ENCODE data around the gene SPTBN1.
A peak's percentile ranks its signal among the peaks of the same experiment; 100 is the strongest.

SPTBN1 gene

DNA sequence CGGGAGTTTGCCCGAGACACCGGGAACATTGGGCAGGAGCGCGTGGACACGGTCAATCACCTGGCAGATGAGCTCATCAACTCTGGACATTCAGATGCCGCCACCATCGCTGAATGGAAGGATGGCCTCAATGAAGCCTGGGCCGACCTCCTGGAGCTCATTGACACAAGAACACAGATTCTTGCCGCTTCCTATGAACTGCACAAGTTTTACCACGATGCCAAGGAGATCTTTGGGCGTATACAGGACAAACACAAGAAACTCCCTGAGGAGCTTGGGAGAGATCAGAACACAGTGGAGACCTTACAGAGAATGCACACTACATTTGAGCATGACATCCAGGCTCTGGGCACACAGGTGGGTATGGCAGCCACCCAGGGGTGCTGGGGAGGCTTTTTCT is 193.5 kb downstream of the SPTBN1 start:
- Mint-ChIP-seq H3K27ac (peak overlapping the region; percentile 10), H3K9me3 (no peaks in the 10 kb centered on the region), H3K4me1 (no peaks in the 10 kb centered on the region), H3K36me3 (peaks cover 49 to 60% of the 10 kb centered on the region in 2 donors), H3K4me3 (no peak overlapping the region), H3K27me3 (no peaks in the 10 kb centered on the region)
- DNase-seq (no peak), ATAC-seq (replicated peaks) (no peak)

DNA sequence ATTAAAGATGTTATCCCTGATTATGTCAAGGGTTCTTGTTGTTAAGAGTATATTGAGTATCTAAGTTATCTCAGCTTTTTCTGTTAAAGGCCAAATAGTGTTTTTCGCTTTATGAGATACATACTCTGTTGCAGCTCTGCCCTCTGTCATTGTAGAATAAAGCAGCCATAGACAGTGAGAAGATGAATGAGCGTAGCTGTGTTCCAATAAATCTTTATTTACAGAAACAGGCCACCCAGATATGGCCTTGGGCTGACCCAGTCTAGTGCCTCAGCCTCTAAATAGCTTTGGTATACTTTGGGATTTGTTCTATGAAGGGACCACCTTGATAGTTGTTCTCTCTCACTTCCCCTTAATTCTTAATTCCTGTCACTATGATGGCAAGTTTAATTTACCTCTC is 194.5 kb downstream of the SPTBN1 start:
- no peak overlapping the region for H3K27ac Mint-ChIP-seq
- no peak for ATAC-seq (replicated peaks)
- no peaks in the 10 kb centered on the region for H3K4me1 Mint-ChIP-seq
- H3K36me3 Mint-ChIP-seq = peaks cover 50 to 60% of the 10 kb centered on the region in 2 donors
- no peak for DNase-seq
- H3K27me3 Mint-ChIP-seq = no peaks in the 10 kb centered on the region
- H3K4me3 Mint-ChIP-seq = no peak overlapping the region
- no peaks in the 10 kb centered on the region for H3K9me3 Mint-ChIP-seq

DNA sequence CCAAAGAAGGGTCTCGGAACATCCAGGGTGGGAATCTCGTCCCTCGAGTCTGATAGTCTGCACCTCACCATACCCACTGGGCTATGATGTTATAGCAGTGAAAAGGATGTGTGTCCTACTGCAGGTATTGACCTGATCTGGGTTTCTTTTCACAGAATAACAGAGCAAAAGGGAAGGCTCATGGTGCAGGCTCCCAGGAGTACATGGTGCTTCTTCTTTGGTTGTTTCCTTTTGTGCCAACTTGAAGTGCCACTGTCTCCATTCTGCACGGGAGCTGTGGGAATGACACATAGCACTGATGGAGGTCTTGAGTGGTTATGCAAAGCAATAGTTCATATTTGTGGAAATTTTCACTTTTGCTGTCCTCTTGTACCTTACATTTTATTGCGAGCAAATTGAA is 195.2 kb downstream of the SPTBN1 start:
- H3K9me3 Mint-ChIP-seq = no peaks in the 10 kb centered on the region
- no peak overlapping the region for H3K4me3 Mint-ChIP-seq
- no peak overlapping the region for H3K27ac Mint-ChIP-seq
- H3K4me1 Mint-ChIP-seq = no peaks in the 10 kb centered on the region
- no peaks in the 10 kb centered on the region for H3K27me3 Mint-ChIP-seq
- no peak for DNase-seq
- ATAC-seq (replicated peaks) = no peak
- H3K36me3 Mint-ChIP-seq = peaks cover 50 to 64% of the 10 kb centered on the region in 2 donors

DNA sequence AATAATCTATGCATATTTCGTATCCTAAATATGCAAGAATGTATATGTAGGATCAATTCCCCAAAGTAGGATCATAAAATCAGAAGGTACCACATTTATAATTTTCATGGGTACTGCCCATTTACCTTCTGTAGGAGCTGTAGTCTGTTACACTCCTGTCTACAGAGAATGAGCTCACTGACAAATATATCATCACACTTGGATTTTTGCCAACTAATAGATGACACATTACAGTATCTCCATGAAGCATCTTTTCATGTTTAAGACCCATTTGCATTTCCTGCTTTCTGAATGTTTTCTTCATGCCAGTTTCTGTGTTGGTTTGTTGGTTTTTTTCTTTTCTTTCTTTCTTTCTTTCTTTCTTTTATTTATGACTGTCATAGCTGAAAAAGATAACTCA is 196.4 kb downstream of the SPTBN1 start:
- ATAC-seq (replicated peaks) (no peak), DNase-seq (no peak)
- Mint-ChIP-seq H3K4me1 (peaks cover under 1% of the 10 kb centered on the region in 2 donors), H3K9me3 (no peaks in the 10 kb centered on the region), H3K4me3 (no peak overlapping the region), H3K36me3 (peaks cover 40 to 63% of the 10 kb centered on the region in 2 donors), H3K27ac (no peak overlapping the region), H3K27me3 (no peaks in the 10 kb centered on the region)

DNA sequence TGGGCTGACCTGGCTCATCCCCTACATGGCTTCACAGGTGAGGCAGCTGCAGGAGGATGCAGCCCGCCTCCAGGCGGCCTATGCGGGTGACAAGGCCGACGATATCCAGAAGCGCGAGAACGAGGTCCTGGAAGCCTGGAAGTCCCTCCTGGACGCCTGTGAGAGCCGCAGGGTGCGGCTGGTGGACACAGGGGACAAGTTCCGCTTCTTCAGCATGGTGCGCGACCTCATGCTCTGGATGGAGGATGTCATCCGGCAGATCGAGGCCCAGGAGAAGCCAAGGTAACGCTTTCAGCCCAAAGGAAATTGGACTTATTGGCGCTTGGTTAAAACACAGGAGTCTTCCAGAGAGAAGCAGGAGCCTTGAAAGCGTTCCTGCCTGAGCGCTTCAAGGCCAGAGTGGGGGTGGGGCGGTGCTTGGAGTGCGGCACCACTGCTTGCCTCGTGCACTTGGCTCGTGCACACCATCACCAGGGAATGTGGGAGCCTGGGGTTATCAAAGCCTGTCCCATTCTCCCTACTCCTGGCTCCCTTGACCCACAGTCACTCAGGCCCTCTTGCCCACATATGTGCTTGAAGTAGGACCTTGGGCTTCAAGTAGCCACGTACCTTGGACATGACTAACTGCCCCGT is 197.6 kb downstream of the SPTBN1 start:
- ATAC-seq (replicated peaks) (no peak), DNase-seq (no peak)
- peaks cover 2 to 4% of the 10 kb centered on the region in 2 donors for H3K4me1 Mint-ChIP-seq
- H3K9me3 Mint-ChIP-seq = no peaks in the 10 kb centered on the region
- no peak overlapping the region for H3K27ac Mint-ChIP-seq
- no peaks in the 10 kb centered on the region for H3K27me3 Mint-ChIP-seq
- H3K4me3 Mint-ChIP-seq = no peak overlapping the region
- peaks cover 40 to 65% of the 10 kb centered on the region in 2 donors for H3K36me3 Mint-ChIP-seq

DNA sequence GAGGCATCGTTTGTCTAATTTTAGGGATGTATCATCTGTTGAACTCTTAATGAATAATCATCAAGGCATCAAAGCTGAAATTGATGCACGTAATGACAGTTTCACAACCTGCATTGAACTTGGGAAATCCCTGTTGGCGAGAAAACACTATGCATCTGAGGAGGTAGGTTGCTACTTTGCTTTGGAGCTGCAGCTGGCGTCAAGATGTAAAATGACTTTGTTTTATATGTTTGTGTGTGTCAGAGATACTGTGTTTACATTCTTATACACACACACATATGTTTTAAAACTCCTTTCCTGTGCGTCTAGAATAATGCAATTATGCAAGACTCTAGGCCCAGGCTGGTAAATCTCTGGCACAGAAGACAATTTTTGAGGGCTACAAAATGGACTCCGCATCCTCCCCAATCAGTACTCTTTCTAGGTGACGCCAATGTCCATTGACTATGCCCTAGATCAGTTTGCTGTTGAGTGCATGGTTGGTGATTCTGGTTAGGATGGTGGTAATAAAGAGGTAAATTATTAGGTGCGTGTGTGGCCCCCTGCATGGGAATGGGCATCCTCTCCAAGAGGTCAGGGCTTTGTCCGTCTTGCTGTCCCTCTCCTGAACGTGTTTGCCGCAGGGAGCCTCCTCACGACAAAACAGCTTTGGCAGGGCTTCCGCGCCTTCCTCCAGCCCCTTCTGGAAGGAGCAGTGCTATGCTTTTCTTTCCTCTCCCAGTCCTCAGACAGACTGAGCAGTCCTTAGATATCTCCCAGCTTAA is 199.1 kb downstream of the SPTBN1 start:
- Mint-ChIP-seq H3K27ac (no peak overlapping the region), H3K4me1 (peaks cover 2 to 4% of the 10 kb centered on the region in 2 donors), H3K36me3 (peaks cover 35 to 63% of the 10 kb centered on the region in 2 donors), H3K9me3 (no peaks in the 10 kb centered on the region), H3K27me3 (no peaks in the 10 kb centered on the region), H3K4me3 (no peak overlapping the region)
- no peak for ATAC-seq (replicated peaks)
- DNase-seq = no peak

DNA sequence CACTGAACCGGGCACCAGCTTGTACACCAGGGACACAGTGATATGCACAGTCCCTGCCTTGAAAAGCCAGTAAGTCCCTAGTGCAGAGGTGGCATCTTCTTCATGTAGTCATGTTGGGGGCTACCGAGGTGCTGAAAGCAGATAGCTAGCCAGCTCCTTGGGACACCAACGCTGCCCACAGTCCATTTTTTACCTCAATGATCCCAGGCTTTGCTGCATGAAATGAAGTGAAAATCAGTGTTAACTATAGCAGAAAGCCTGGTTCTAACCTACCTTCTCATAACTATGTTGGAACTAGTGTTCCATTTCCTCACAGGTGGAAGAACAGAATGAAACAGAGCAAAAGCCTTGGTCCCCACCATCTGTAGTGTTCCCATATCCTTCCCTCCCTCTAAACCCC is 200.7 kb downstream of the SPTBN1 start:
- DNase-seq = no peak
- Mint-ChIP-seq H3K36me3 (peaks cover 40 to 73% of the 10 kb centered on the region in 2 donors), H3K9me3 (no peaks in the 10 kb centered on the region), H3K4me3 (no peak overlapping the region), H3K27me3 (no peaks in the 10 kb centered on the region), H3K4me1 (peaks cover 2 to 4% of the 10 kb centered on the region in 2 donors), H3K27ac (no peak overlapping the region)
- ATAC-seq (replicated peaks) = no peak

DNA sequence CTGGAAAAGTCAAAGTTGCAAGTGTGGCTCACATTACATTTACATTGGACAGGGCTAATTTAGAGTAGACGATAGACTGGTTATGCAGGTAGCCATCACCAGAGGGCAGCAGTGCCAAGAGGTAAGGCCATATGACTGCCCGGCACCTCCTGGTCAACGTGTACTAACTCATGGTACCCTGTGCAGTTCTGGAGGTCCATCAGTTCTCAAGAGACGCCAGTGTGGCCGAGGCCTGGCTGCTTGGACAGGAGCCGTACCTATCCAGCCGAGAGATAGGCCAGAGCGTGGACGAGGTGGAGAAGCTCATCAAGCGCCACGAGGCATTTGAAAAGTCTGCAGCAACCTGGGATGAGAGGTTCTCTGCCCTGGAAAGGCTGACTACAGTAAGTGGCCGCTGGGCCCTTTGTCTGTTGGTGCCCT is 201.5 kb downstream of the SPTBN1 start:
- Mint-ChIP-seq H3K27ac (no peak overlapping the region), H3K27me3 (no peaks in the 10 kb centered on the region), H3K9me3 (no peaks in the 10 kb centered on the region), H3K4me3 (no peak overlapping the region), H3K4me1 (peaks cover 2 to 4% of the 10 kb centered on the region in 2 donors), H3K36me3 (peaks cover 42 to 71% of the 10 kb centered on the region in 2 donors)
- ATAC-seq (replicated peaks) = peak; percentile 63 to 80
- DNase-seq = no peak

DNA sequence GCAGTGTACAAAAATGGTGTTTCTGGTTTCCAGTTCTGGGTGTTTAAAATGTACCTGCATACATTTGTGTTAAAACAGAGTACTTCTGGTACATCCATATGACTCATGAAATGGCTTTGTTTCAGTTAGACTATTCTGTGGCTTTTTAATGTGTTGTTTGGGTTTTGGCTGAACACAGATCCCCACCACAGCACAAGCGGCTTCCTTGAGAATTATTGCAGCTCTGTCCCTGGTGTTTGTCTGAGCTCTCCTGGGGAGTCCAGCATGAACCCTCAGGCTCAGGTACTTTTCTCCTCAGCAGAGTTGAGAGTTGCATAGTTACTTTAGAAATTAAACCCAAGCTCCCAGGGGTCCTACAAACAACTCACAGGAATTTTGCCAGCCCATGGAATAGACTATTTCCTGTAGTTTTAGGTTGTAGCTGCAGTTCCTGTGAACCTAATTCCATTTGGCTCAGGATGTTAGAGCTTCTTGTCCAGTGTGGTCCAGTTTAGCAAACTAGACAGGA is 202.5 kb downstream of the SPTBN1 start:
- H3K36me3 Mint-ChIP-seq = peaks cover 44 to 74% of the 10 kb centered on the region in 2 donors
- H3K27me3 Mint-ChIP-seq = no peaks in the 10 kb centered on the region
- no peak for DNase-seq
- no peak for ATAC-seq (replicated peaks)
- H3K4me3 Mint-ChIP-seq = no peak overlapping the region
- H3K4me1 Mint-ChIP-seq = peaks cover 2 to 4% of the 10 kb centered on the region in 2 donors
- no peaks in the 10 kb centered on the region for H3K9me3 Mint-ChIP-seq
- H3K27ac Mint-ChIP-seq = no peak overlapping the region

DNA sequence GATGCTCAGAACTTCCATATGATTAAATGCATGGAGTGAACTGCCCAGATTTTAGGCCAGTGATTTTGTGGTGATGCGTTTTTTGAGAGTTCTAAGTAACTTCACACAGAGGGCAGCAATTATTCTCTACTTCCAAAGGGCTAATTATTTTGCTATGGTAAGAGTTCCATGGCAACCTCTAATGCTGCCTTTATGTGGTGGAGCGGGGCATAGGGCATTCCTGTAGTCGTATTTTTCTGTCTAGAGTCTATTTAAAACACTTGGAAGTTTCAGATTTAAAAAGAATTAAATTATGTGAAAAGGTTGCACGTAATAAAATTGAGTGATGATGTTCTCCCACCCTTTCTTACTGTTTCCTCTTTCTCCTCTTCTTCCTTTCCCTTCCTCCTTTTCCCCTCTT is 203.4 kb downstream of the SPTBN1 start:
- H3K27ac Mint-ChIP-seq = no peak overlapping the region
- no peak overlapping the region for H3K4me3 Mint-ChIP-seq
- ATAC-seq (replicated peaks) = no peak
- no peaks in the 10 kb centered on the region for H3K9me3 Mint-ChIP-seq
- peaks cover 2 to 4% of the 10 kb centered on the region in 2 donors for H3K4me1 Mint-ChIP-seq
- no peak for DNase-seq
- no peaks in the 10 kb centered on the region for H3K27me3 Mint-ChIP-seq
- H3K36me3 Mint-ChIP-seq = peaks cover 45 to 77% of the 10 kb centered on the region in 2 donors

DNA sequence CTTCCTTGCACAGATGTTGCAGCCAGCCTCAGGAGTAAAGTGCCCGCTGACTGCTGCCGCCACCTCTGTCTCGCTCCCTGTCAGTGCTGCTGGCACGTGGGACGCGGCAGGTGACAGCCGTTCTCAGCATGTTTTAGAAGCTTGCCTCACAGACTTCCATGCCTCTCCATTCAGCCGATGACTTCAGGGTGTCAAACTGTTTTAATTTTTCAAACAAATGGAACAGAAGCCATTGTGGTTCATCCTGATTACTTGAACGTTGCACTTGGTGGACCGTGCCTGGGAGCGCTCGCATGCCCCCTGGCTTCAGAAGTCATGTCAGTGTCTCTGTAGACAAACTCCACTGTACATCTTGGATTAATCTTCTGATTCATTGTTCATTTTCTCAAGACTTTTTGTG is 204.6 kb downstream of the SPTBN1 start:
- peaks cover 39 to 76% of the 10 kb centered on the region in 2 donors for H3K36me3 Mint-ChIP-seq

DNA sequence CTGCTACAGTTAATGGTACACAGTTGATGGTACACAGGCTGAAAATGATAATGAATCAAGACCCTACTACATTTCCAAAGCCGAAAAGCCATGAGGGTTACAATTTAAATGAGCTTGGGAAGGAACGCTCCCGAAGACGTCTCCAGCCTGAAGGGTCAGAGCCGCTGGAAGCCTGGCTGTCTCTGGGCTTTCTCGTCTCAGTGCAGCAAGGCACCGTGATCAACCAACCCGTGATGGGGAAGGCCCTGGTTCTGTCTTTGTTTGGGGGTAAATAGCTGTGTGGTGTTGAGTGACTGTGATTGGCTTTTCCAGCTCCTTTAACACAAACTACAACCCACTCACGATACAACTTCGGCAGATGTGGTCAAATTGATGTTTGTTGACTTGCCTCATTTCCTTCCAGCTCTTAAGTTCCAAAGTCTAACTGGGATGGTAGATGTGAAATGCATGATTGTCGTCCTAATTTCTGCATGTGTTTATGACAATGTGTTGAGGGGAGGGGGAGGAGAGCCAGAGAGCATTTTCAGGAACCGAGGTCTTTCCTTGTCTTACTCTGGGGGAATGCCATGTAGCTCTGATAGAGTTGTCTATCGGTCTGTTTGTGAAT is 207.4 kb downstream of the SPTBN1 start:
- H3K4me1 Mint-ChIP-seq = peaks cover 2 to 10% of the 10 kb centered on the region in 2 donors
- no peaks in the 10 kb centered on the region for H3K27me3 Mint-ChIP-seq
- no peaks in the 10 kb centered on the region for H3K9me3 Mint-ChIP-seq
- no peak overlapping the region for H3K4me3 Mint-ChIP-seq
- peaks cover 34 to 75% of the 10 kb centered on the region in 2 donors for H3K36me3 Mint-ChIP-seq
- no peak for ATAC-seq (replicated peaks)
- DNase-seq = no peak
- no peak overlapping the region for H3K27ac Mint-ChIP-seq

More for the DNA sequence above, 204.6 kb downstream of the SPTBN1 start:
- Mint-ChIP-seq H3K4me3 (no peak overlapping the region), H3K4me1 (peaks cover 4 to 10% of the 10 kb centered on the region in 2 donors), H3K9me3 (no peaks in the 10 kb centered on the region), H3K27ac (no peak overlapping the region), H3K27me3 (no peaks in the 10 kb centered on the region)
- DNase-seq = no peak
- no peak for ATAC-seq (replicated peaks)

DNA sequence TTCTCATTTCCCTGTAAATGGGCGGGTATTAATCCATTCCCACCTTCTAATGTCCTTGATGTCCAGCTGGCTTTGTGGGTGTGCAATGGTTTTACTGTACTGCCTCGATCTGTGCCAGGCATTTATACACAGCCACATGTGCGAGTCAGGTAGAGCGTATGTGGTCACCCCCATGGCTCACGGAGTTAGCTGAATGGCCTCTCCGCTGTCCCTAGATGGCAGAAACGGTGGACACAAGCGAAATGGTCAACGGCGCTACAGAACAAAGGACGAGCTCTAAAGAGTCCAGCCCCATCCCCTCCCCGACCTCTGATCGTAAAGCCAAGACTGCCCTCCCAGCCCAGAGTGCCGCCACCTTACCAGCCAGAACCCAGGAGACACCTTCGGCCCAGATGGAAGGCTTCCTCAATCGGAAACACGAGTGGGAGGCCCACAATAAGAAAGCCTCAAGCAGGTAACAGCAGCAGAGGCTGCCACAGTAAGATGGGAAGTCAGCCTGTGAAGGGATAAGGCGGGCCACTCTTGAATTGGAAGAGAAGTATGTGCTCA is 208.2 kb downstream of the SPTBN1 start:
- H3K36me3 Mint-ChIP-seq = peaks cover 37 to 74% of the 10 kb centered on the region in 2 donors
- DNase-seq (no peak), ATAC-seq (replicated peaks) (no peak)
- H3K27ac Mint-ChIP-seq = peak overlapping the region; percentile 31
- H3K4me1 Mint-ChIP-seq = peaks cover 2 to 10% of the 10 kb centered on the region in 2 donors
- no peaks in the 10 kb centered on the region for H3K9me3 Mint-ChIP-seq
- H3K4me3 Mint-ChIP-seq = no peak overlapping the region
- no peaks in the 10 kb centered on the region for H3K27me3 Mint-ChIP-seq

DNA sequence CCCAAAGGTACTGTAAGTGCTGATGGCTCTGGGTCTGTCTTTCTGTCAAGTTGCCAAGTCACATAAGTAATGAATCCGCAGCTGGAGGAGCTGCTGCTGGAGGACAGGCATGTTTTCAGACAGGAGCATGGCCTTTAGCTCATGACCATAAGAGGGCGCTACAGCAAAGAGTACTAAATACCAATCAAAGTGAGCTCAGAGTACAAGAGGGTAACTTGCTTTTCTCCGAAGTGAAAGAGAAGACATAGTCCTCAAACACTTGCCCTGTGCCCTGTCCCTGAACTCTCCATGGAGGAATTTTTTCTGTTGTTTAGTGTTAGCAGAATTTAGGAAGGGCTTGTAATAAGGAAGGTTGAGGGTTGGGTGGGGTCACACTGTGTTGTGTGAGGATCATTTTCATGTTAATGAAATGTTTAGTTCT is 209.3 kb downstream of the SPTBN1 start:
- Mint-ChIP-seq H3K27me3 (no peaks in the 10 kb centered on the region), H3K36me3 (peaks cover 39 to 74% of the 10 kb centered on the region in 2 donors), H3K4me3 (no peak overlapping the region), H3K9me3 (no peaks in the 10 kb centered on the region), H3K4me1 (peaks cover 2 to 10% of the 10 kb centered on the region in 2 donors), H3K27ac (no peak overlapping the region)
- ATAC-seq (replicated peaks) (peak; percentile 75 to 78), DNase-seq (peak; percentile 48)

Measured in stimulated activated naive B cell treated with anti-CD40 and anti-IgM and Interleukin-4, amounts not matched to agents 10 μg/mL and 1 μg/mL and 100 μg/mL, for 72 hours (primary cell).